Measurements from ENCODE around the gene C4orf50. TPM values are rescaled to one million over a fixed set of nuclear protein-coding genes. Genes with fewer than 3 reads are reported as not detected.

Gene C4orf50
- total and polyA plus RNA-seq, 2 of the 8 experiments (the other 6 are each of a cell fraction or from before 2014, with no cell fraction given), result 0.08 to 0.22 TPM

DNA sequence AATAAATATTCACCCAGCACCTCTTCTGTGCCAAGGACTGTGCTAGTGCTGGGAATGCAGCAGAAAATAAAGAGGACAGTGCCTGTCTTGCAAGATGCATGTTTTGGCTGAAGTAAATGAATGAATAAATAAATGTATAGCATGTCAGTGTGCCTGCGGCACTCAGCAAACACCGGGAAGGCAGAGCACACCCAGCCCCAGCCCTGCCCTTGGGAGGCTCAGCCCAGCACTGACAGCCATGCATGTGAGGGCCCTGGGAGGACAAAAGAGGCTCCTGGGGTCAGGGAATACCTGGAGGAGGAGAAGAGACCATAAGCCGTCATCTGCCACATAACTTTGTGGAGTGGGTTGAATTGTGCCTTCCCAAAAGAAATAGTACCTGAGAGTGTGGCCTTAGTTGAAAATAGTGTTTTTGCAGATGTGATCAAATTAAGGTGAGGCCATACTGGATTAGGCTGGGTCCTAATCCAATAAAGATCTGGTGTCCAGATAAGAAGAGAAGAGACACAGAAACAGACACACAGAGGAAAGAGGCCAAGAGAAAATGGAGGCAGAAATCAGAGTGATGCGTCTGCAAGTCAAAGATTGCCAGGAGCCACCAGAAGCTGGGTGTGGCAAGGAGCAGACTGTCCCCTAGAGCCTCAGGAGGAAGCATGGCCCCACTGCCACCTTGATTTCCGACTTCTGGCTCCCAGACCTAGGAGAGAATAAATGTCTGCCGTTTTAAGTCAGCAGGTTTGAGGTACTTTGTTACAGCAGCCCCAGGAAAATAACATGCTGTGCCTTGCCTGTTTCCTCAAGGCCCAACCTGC is 16.3 kb downstream of the C4orf50 start:
- no peak overlapping the region for H3K27ac ChIP-seq (ENCODE audit: low read depth, low read length)
- H4K8ac ChIP-seq (ENCODE audit: extremely low read depth, insufficient read depth, low read length), result no peak overlapping the region
- FAIRE-seq, result no peak
- H2AFZ ChIP-seq (ENCODE audit: low read length), result no peak overlapping the region
- no peak overlapping the region for H2AK5ac ChIP-seq (ENCODE audit: low read depth, low read length)
- H3K36me3 ChIP-seq (ENCODE audit: control insufficient read depth in 2 of 4, insufficient read depth in 4 of 4, low read length in 3 of 4), result no peaks in the 10 kb centered on the region
- H4K5ac ChIP-seq (ENCODE audit: insufficient read length, low read depth, low read length), result no peak overlapping the region
- H3K4me1 ChIP-seq (replicated peaks in 1 of 4; ENCODE audit: control insufficient read depth in 3 of 4, insufficient read depth in 4 of 4, low read length in 3 of 4), result no peaks in the 10 kb centered on the region
- no peak overlapping the region for H2BK20ac ChIP-seq (ENCODE audit: low read length)
- no peak overlapping the region for H2BK5ac ChIP-seq (ENCODE audit: low read depth, low read length)
- no peaks in the 10 kb centered on the region for H3K79me2 ChIP-seq (ENCODE audit: control insufficient read depth in 1 of 2, insufficient read depth in 2 of 2, low read length in 2 of 2)
- no peak overlapping the region for H2BK120ac ChIP-seq (replicated peaks; ENCODE audit: low read depth, low read length)
- no peak overlapping the region for H3K4me2 ChIP-seq (ENCODE audit: insufficient read depth in 1 of 2, low read depth in 2 of 2, low read length in 2 of 2)
- no peak overlapping the region for H3K18ac ChIP-seq (ENCODE audit: extremely low read depth, low read length)
- H3K56ac ChIP-seq (replicated peaks; ENCODE audit: insufficient read length, low read depth, low read length), result no peak overlapping the region
- H2BK12ac ChIP-seq (ENCODE audit: low read depth, low read length), result no peak overlapping the region
- H4K20me1 ChIP-seq (replicated peaks in 1 of 2; ENCODE audit: control insufficient read depth in 1 of 2, insufficient read depth in 2 of 2, low read length in 2 of 2), result peaks cover 0 to 5% of the 10 kb centered on the region in 2 experiments
- DNase-seq (ENCODE audit: low read depth in 1 of 2, low spot score in 2 of 2), result no peak
- no peak overlapping the region for H3K23ac ChIP-seq (ENCODE audit: insufficient read length)
- H4K91ac ChIP-seq (replicated peaks; ENCODE audit: insufficient read length, low read length), result no peak overlapping the region
- no peak overlapping the region for H3K4me3 ChIP-seq (ENCODE audit: extremely low read depth in 1 of 4, insufficient read depth in 2 of 4, low read depth in 3 of 4, low read length in 4 of 4)
- peaks cover 0 to 3% (median 2%) of the 10 kb centered on the region in 4 experiments; a peak in 3 of 7 replicates for H3K27me3 ChIP-seq (replicated peaks in 1 of 4; ENCODE audit: control insufficient read depth in 3 of 4, extremely low read depth in 1 of 4, insufficient read depth in 3 of 4, low read length in 3 of 4)
- 85% methylated on average over 6 of the region's 6 CpGs; no CpG with 5 or more reads in 1 of the 2 experiments for WGBS, 2 experiments (ENCODE audit: extremely low coverage in 1 of 2, insufficient coverage in 1 of 2, insufficient read length in 1 of 2, insufficient replicate concordance in 2 of 2, low coverage in 1 of 2, low lambda C conversion rate in 2 of 2, missing lambda C conversion rate in 1 of 2)
- no peak overlapping the region for H3K9ac ChIP-seq (replicated peaks in 1 of 4; ENCODE audit: extremely low read depth in 1 of 4, low read depth in 3 of 4, low read length in 3 of 4)
- H2BK15ac ChIP-seq (ENCODE audit: low read length), result no peak overlapping the region
- peaks cover 16% of the 10 kb centered on the region; the same call in 1 of the 2 replicates for H3K23me2 ChIP-seq (ENCODE audit: low read depth, low read length)
- no peak for TF ChIP-seq JUND (IDR thresholded peaks at IDR 0.05; ENCODE audit: low read length)
- no peak for TF ChIP-seq GTF2F1 (IDR thresholded peaks at IDR 0.05; ENCODE audit: borderline replicate concordance, low read depth, low read length)
- no peak for TF ChIP-seq TCF12 (IDR thresholded peaks at IDR 0.05; ENCODE audit: low read depth, low read length)
- no peak for TF ChIP-seq EGR1 (IDR thresholded peaks at IDR 0.05; ENCODE audit: borderline replicate concordance, low read depth, low read length)
- no peak for TF ChIP-seq CHD1 (IDR thresholded peaks at IDR 0.05; ENCODE audit: low read depth, low read length)
- no peak for TF ChIP-seq CBX5 (IDR thresholded peaks at IDR 0.05; ENCODE audit: low read depth, low read length)
- no peak for TF ChIP-seq KDM5A (IDR thresholded peaks at IDR 0.05; ENCODE audit: low read length)
- TF ChIP-seq CBX8 (IDR thresholded peaks at IDR 0.05; ENCODE audit: borderline replicate concordance, low read depth, low read length), result no peak
- TF ChIP-seq HDAC6 (IDR thresholded peaks at IDR 0.05; ENCODE audit: low read depth, low read length), result no peak
- ChIA-PET CTCF (ENCODE audit: partially characterized antibody) (interaction anchor here (0.6 to 5.2 kb wide), 7 partner anchors 9 to 110 kb away, joined by 3 to 111 read pairs (median 4); no protein-coding TSS in a partner anchor), POLR2A (ENCODE audit: partially characterized antibody) (no interaction called here)
- no peaks in the 10 kb centered on the region for H3K79me1 ChIP-seq (ENCODE audit: low read depth, low read length)
- no peak overlapping the region for H3K4ac ChIP-seq (replicated peaks; ENCODE audit: insufficient read length, low read depth, low read length)
- no peak overlapping the region for H3K14ac ChIP-seq (ENCODE audit: insufficient read length)
- peaks cover 0 to 7% of the 10 kb centered on the region in 2 experiments; a peak in 1 of 4 replicates for H3K9me3 ChIP-seq (ENCODE audit: insufficient read depth in 2 of 2, low read depth in 1 of 2, low read length in 1 of 2)

Measured in H1 (cell line).